Cardiac fibroblast (primary cell): ENCODE data around the gene NR5A1.

Source experiments
- DNase-seq, 2 donors: peaks; one replicate each; pipeline versions ENCODE4 v3.0.0 to v3.0.0-alpha.2; 2010; ENCODE audit warnings: low read depth in 2 of 2
- H3K4me3 ChIP-seq, 2 donors: replicated peaks in 1 of 2; 1 replicate in 1 of 2; 2 replicates in 1 of 2; pipeline ENCODE4 v1.5.1; 2011; ENCODE audit warnings: low read depth in 2 of 2, low read length in 2 of 2, mild to moderate bottlenecking in 2 of 2, moderate library complexity in 1 of 2
- CTCF ChIP-seq: IDR thresholded peaks from one replicate; pipeline ENCODE4 v1.5.1; 2011; ENCODE audit warnings: low read depth, mild to moderate bottlenecking, low read length, inconsistent platforms

Gene NR5A1

GRCh38 chr9:124469011-124469832 lies 38.0 kb downstream of the NR5A1 start:
- no peak overlapping the region for H3K4me3 ChIP-seq
- TF ChIP-seq CTCF: no peak
- no peak for DNase-seq

GRCh38 chr9:124468061-124468740 lies 39.0 kb downstream of the NR5A1 start:
- no peak overlapping the region for H3K4me3 ChIP-seq
- TF ChIP-seq CTCF: no peak
- no peak for DNase-seq

- TF ChIP-seq CTCF: no peak
- DNase-seq: no peak
- no peak overlapping the region for H3K4me3 ChIP-seq
Observed at GRCh38 chr9:124467410-124468060, 39.7 kb downstream of the NR5A1 start.

GRCh38 chr9:124465736-124466135 lies 41.5 kb downstream of the NR5A1 start:
- H3K4me3 ChIP-seq: no peak overlapping the region
- DNase-seq: no peak
- TF ChIP-seq CTCF: no peak

- no peak overlapping the region for H3K4me3 ChIP-seq
- TF ChIP-seq CTCF: no peak
- no peak for DNase-seq
Observed at GRCh38 chr9:124462739-124463138, 44.5 kb downstream of the NR5A1 start.

- no peak overlapping the region for H3K4me3 ChIP-seq
- DNase-seq: no peak
- no peak for TF ChIP-seq CTCF
Observed at GRCh38 chr9:124458441-124458840, 48.8 kb downstream of the NR5A1 start.
